Bronchial epithelial cell (primary cell): ENCODE measurements around the gene MEF2D. TPM values are rescaled to one million over a fixed set of nuclear protein-coding genes. Genes with fewer than 3 reads are reported as not detected.

Experiments
- DNase-seq: peaks from one replicate; pipeline ENCODE4 v3.0.0-alpha.2; 2010; ENCODE audit warnings: low read depth
- FAIRE-seq: peaks from 2 replicates; lab custom pipeline; 2011; peaks lifted over from hg19 to GRCh38; lab: Jason Lieb, UNC
- H3K27me3 ChIP-seq: 2 replicates; pipeline ENCODE4 v1.5.1; 2011; ENCODE audit warnings: low read length; ENCODE audit not compliant: control insufficient read depth, insufficient read depth
- H3K36me3 ChIP-seq: 2 replicates; pipeline ENCODE4 v1.5.1; 2011; ENCODE audit warnings: low read length; ENCODE audit not compliant: control insufficient read depth, insufficient read depth
- H3K4me3 ChIP-seq: 2 replicates; pipeline ENCODE4 v1.5.1; 2011; ENCODE audit warnings: mild to moderate bottlenecking, low read depth, low read length, control low read depth
- CTCF ChIP-seq: IDR thresholded peaks from 2 replicates; pipeline ENCODE4 v1.5.1; 2011; ENCODE audit warnings: mild to moderate bottlenecking, moderate library complexity, low read length, control low read depth, inconsistent platforms; ENCODE audit not compliant: insufficient read depth, severe bottlenecking
- total RNA-seq: library from RNA; depleted of rRNA; stranded (reverse); fragments of >200 nt; gene quantifications from 2 replicates; pipeline ENCODE4 v1.2.1, GENCODE V29; 2014

Gene MEF2D
- total RNA-seq, 1 donor from 2014 or later, result 1.3 TPM

DNA sequence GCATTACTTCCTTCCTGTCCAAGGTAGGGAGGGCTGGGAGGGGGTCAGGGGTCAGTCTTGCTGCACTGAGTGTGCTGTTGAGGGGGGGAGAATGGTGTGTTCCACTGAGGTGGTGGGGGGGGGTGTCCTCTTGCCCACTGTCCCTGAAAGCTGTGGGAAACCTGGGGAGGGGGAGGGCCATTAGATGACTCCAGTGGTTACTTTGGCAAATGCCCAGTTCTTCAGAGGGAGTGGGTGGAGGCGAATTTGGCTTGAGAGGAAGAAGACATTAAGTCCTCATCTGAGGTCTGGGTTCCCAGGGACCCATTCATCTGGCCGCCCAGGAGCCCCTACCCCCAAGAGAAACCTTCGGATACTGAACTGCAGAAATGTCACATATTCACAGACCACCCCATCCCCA lies 36.2 kb downstream of the MEF2D start:
- H3K27me3 ChIP-seq, result no peaks in the 10 kb centered on the region
- H3K4me3 ChIP-seq, result no peak overlapping the region
- no peak for TF ChIP-seq CTCF
- no peak for DNase-seq
- H3K36me3 ChIP-seq, result peaks cover 18% of the 10 kb centered on the region
- no peak for FAIRE-seq

- DNase-seq, result no peak
- no peak for TF ChIP-seq CTCF
- no peak for FAIRE-seq
- Histone ChIP-seq H3K27me3 (no peaks in the 10 kb centered on the region), H3K36me3 (peaks cover 18% of the 10 kb centered on the region), H3K4me3 (no peak overlapping the region)
Measured at GRCh38 chr1:156463874-156464273, 36.7 kb downstream of the MEF2D start.

GRCh38 chr1:156462954-156463795 lies 37.4 kb downstream of the MEF2D start:
- Histone ChIP-seq H3K27me3 (no peaks in the 10 kb centered on the region), H3K36me3 (peaks cover 13% of the 10 kb centered on the region), H3K4me3 (no peak overlapping the region)
- DNase-seq (no peak), FAIRE-seq (no peak)
- TF ChIP-seq CTCF, result no peak

GRCh38 chr1:156461781-156462647 lies 38.6 kb downstream of the MEF2D start:
- Histone ChIP-seq H3K27me3 (no peaks in the 10 kb centered on the region), H3K36me3 (peaks cover 5% of the 10 kb centered on the region), H3K4me3 (no peak overlapping the region)
- TF ChIP-seq CTCF, result no peak
- DNase-seq, result no peak
- no peak for FAIRE-seq

- TF ChIP-seq CTCF, result no peak
Measured at GRCh38 chr1:156461109-156461508, 39.5 kb downstream of the MEF2D start.

More at GRCh38 chr1:156461109-156461508, 39.5 kb downstream of the MEF2D start:
- Histone ChIP-seq H3K27me3 (no peaks in the 10 kb centered on the region), H3K4me3 (no peak overlapping the region), H3K36me3 (peaks cover 1% of the 10 kb centered on the region)
- FAIRE-seq, result no peak
- DNase-seq, result no peak
